Lower leg skin (tissue), 4 donors: ENCODE results near the gene JAG2. TPM values are rescaled to one million over a fixed set of nuclear protein-coding genes. Genes with fewer than 3 reads are reported as not detected.

Experiments used
- DNase-seq, 2 donors: peaks; one replicate each; pipeline ENCODE4 v3.0.0-alpha.2; 2019; ENCODE audit warnings: low spot score in 2 of 2
- H3K4me3 ChIP-seq: fragments of 200-600 bp; sonication (generic); 2 replicates; pipeline ENCODE4 v1.5.1; 2017; ENCODE audit warnings: mild to moderate bottlenecking, low read depth; ENCODE audit not compliant: poor library complexity, severe bottlenecking
- POLR2A ChIP-seq, 2 donors: fragments of 450-650 bp; IDR thresholded peaks; one replicate each; pipeline ENCODE4 v1.6.1; 2016 to 2017; ENCODE audit warnings: antibody characterized with exemption in 2 of 2, mild to moderate bottlenecking in 1 of 2, moderate library complexity in 1 of 2
- WGBS, 2 donors: methylation state at CpG; one replicate each; pipeline ENCODE4 v1.1.5; 2018; 5-methylcytosine and 5-hydroxymethylcytosine counted together
- intact Hi-C: fragments of 100-400 bp; cut with DNase I; formaldehyde crosslinking; loops from one replicate; pipeline ENCODE4 v1.15.0; 2023; ENCODE audit warnings: low total_unique reads
- total RNA-seq, 4 donors: library from RNA; depleted of rRNA; stranded (reverse); fragments of >200 nt; gene quantifications; one replicate each; pipeline ENCODE4 v1.1.0, GENCODE V29; 2016
- TF ChIP-seq, protein P1 (sequence below), 3 donors: fragments of 450-650 bp; IDR thresholded peaks; one replicate each; pipeline ENCODE4 v1.5.1; 2016; ENCODE audit warnings: antibody characterized with exemption in 3 of 3, mild to moderate bottlenecking in 3 of 3, moderate library complexity in 2 of 3

Gene JAG2
- total RNA-seq, 4 donors from 2014 or later: 50.4 to 96.1 (median 63.1) TPM

DNA sequence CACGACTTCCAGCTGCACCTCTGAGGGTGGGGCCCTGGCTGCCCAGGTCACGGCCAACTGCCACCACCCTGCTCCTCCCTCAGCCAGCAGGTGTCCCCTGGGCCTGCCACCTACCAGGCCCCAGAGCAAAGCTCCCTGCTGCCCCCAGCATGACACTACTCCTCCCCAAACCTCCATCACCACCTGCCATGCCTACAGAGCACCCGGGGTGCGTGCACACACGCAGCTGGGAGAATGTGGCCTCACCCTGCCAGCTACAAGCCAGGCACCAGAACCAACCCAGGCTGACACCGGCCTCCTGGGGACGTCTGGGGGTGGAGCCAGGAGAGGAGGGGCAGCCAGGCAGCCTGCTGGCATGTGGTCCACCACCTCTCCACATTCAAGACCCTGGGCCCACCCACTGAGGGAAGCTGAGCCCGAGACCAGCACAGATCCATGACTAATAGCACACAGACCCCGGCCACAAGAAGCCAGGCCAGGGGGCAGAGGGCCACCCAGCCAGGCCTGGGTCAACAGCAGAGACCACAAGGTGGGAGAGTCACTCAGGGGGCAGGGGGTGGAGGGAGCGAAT, 3.4 kb downstream of the JAG2 start:
- WGBS, 2 donors: 42 to 69% methylated on average over 3 to 7 of the region's 10 CpGs
- no peak for TF ChIP-seq POLR2A (IDR thresholded peaks at IDR 0.05)
- TF ChIP-seq, protein P1, sequence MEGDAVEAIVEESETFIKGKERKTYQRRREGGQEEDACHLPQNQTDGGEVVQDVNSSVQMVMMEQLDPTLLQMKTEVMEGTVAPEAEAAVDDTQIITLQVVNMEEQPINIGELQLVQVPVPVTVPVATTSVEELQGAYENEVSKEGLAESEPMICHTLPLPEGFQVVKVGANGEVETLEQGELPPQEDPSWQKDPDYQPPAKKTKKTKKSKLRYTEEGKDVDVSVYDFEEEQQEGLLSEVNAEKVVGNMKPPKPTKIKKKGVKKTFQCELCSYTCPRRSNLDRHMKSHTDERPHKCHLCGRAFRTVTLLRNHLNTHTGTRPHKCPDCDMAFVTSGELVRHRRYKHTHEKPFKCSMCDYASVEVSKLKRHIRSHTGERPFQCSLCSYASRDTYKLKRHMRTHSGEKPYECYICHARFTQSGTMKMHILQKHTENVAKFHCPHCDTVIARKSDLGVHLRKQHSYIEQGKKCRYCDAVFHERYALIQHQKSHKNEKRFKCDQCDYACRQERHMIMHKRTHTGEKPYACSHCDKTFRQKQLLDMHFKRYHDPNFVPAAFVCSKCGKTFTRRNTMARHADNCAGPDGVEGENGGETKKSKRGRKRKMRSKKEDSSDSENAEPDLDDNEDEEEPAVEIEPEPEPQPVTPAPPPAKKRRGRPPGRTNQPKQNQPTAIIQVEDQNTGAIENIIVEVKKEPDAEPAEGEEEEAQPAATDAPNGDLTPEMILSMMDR (IDR thresholded peaks at IDR 0.05): no peak
- DNase-seq: no peak
- H3K4me3 ChIP-seq: no peak overlapping the region
- intact Hi-C loops: loop anchor here (10.0 kb wide), 1 partner anchor 70 kb away; no protein-coding TSS in a partner anchor

DNA sequence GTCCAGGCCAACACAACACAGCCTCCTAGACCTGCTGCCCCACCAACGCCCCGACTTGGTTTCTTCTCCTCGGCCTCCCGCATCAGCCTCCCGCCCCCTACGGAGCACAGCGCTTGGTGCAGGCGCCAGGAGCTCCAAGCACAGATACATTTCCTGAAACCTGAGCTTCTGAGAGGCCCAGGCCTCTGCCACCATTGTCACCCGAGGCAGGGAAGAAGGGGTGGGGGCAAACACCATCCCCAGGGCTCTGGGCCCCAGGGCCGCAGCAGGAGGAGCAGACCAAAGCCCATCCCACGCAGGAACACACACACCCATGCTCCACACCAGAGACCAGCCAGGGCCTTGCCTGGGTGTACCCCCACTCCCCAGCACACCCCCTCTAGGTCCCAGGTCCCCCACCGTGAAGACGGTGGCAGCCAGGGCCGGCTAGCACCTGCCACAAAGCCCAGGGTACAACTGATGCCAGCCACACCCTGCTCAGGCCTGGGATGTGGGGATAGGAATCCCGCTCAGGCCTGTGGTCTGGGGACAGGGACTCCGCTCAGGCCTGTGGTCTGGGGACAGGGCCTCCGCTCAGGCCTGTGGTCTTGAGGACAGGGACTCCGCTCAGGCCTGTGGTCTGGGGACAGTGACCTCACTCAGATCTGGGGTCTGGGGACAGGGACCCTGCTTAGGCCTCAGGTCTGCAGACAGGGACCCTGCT, 5.4 kb downstream of the JAG2 start:
- no peak for DNase-seq
- intact Hi-C loops: loop anchor here (10.0 kb wide), 1 partner anchor 68 kb away; no protein-coding TSS in a partner anchor
- no peak for TF ChIP-seq POLR2A (IDR thresholded peaks at IDR 0.05)
- TF ChIP-seq, protein P1 (IDR thresholded peaks at IDR 0.05): no peak
- WGBS, 2 donors: 61 to 62% methylated on average over 11 to 15 of the region's 18 CpGs
- no peak overlapping the region for H3K4me3 ChIP-seq

GRCh38 chr14:105162669-105162979, 6.0 kb downstream of the JAG2 start:
- intact Hi-C loops: loop anchor here (10.0 kb wide), 1 partner anchor 68 kb away; no protein-coding TSS in a partner anchor
- TF ChIP-seq, protein P1 (IDR thresholded peaks at IDR 0.05): no peak
- TF ChIP-seq POLR2A (IDR thresholded peaks at IDR 0.05): no peak
- no peak for DNase-seq
- no peak overlapping the region for H3K4me3 ChIP-seq
- WGBS, 2 donors: 85 to 95% methylated on average over 2 of the region's 2 CpGs

DNA sequence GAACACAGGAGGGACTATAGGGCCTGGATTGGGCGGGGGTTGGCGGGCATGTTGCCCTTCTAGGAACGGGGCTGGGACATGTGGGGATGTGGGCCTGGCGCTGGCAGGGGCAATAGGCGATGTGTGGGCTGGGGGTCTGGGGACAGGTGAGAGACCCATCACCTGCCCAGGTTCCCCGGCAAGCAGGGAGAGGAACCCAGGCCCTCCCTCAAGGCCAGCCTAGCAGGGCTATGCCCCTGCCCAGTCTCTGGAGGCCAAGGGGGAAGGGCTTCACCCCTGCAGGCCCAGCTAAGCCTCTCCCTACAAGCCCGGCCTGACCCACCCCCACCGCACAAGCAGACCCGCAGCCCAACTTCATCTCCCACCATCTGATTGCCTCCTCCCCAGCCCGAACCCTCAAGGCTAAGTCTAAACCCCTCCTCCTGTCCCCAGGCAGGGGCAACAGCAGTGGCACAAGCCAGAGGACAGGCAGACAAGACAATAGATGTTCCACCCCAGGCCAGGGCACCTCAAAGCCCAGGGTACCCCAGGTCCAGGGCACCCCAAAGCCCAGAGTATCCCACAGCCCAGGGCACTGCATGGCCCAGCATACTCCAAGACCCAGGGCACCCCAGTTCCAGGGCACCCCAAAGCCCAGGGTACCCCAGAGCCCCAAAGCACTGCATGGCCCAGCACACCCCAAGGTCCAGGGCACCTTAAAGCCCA, 6.5 kb downstream of the JAG2 start:
- no peak for TF ChIP-seq POLR2A (IDR thresholded peaks at IDR 0.05)
- TF ChIP-seq, protein P1 (IDR thresholded peaks at IDR 0.05): no peak
- 72 to 74% methylated on average over 7 to 10 of the region's 10 CpGs for WGBS, 2 donors
- intact Hi-C loops: loop anchor here (10.0 kb wide), 1 partner anchor 67 kb away; no protein-coding TSS in a partner anchor
- DNase-seq: no peak
- H3K4me3 ChIP-seq: no peak overlapping the region

DNA sequence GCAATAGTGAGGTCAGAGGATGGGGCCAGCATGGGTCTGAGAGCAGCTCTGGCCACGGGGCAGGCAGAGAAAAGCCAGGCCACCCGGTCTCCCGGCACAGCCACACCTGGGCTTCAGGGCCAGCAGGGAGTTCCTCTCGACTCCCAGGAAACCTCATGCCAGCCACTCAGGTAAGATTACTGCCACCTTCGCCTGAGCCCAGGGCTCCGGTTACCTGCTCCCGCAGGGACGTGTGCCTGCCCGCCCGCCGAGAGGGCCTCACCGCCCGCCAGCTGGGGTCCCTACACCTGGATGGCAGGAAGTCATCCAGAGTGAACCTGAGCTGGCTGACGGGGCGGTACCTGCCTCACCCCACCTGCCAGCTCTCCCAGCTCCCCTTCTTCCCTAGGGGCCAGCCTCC, 7.3 kb downstream of the JAG2 start:
- intact Hi-C loops: loop anchor here (10.0 kb wide), 1 partner anchor 67 kb away; no protein-coding TSS in a partner anchor
- TF ChIP-seq, protein P1 (IDR thresholded peaks at IDR 0.05): no peak
- TF ChIP-seq POLR2A (IDR thresholded peaks at IDR 0.05): no peak
- H3K4me3 ChIP-seq: no peak overlapping the region
- 56 to 59% methylated on average over 13 of the region's 15 CpGs for WGBS, 2 donors
- DNase-seq: no peak
